Breast epithelium (tissue), 4 donors: Measurements from ENCODE around the gene IGSF6. TPM values are rescaled to one million over a fixed set of nuclear protein-coding genes. Genes with fewer than 3 reads are reported as not detected.
"Not testable (repeated sequence)": the region's sequence is repeated elsewhere in the genome, so short reads cannot be mapped to it uniquely, and the experiment has no call there.

Source experiments
- DNase-seq, 2 donors: peaks; one replicate each; pipeline ENCODE4 v3.0.0-alpha.2; 2019; ENCODE audit warnings: low spot score in 2 of 2
- H3K27ac ChIP-seq, 2 donors: fragments of 200-600 bp; sonication (generic) in 1 of 2; one replicate each; pipeline ENCODE4 v1.5.1; 2016 to 2019; ENCODE audit warnings: mild to moderate bottlenecking in 1 of 2
- H3K27me3 ChIP-seq, 2 donors: fragments of 200-600 bp; sonication (generic) in 1 of 2; one replicate each; pipeline versions ENCODE4 v1.5.1 to v1.6.0; 2017 to 2019; ENCODE audit warnings: control low read depth in 1 of 2, mild to moderate bottlenecking in 1 of 2
- H3K36me3 ChIP-seq: fragments of 200-600 bp; one replicate; pipeline ENCODE4 v1.5.1; 2019
- H3K4me1 ChIP-seq, 2 donors: fragments of 200-600 bp; sonication (generic); one replicate each; pipeline ENCODE4 v1.5.1; 2016 to 2019; ENCODE audit warnings: control low read depth in 1 of 2
- H3K4me3 ChIP-seq, 3 donors: fragments of 200-600 bp; sonication (generic); 1 replicate in 2 of 3; 2 replicates in 1 of 3; pipeline ENCODE4 v1.5.1; 2016 to 2019; ENCODE audit warnings: mild to moderate bottlenecking in 3 of 3, moderate library complexity in 2 of 3
- H3K9me3 ChIP-seq, 2 donors: fragments of 200-600 bp; sonication (generic) in 1 of 2; one replicate each; pipeline ENCODE4 v1.5.1; 2016 to 2019; ENCODE audit warnings: control low read depth in 1 of 2
- CTCF ChIP-seq, 3 donors: fragments of 450-650 bp; IDR thresholded peaks; one replicate each; pipeline ENCODE4 v1.5.1; 2016 to 2017; ENCODE audit warnings: antibody characterized with exemption in 3 of 3, mild to moderate bottlenecking in 3 of 3, moderate library complexity in 3 of 3
- POLR2A ChIP-seq: fragments of 450-650 bp; IDR thresholded peaks from one replicate; pipeline ENCODE4 v1.6.1; 2016; ENCODE audit warnings: antibody characterized with exemption, mild to moderate bottlenecking, moderate library complexity
- POLR2AphosphoS5 ChIP-seq, 3 donors: sonication (generic); formaldehyde crosslinking; IDR thresholded peaks; one replicate each; pipeline ENCODE4 v1.6.1; 2017; ENCODE audit warnings: antibody characterized with exemption in 3 of 3
- intact Hi-C: fragments of 100-400 bp; cut with DNase I; formaldehyde crosslinking; loops from one replicate; pipeline ENCODE4 v1.15.1; 2023; ENCODE audit warnings: low total_unique reads
- total RNA-seq, 3 donors: library from RNA; depleted of rRNA; stranded (reverse); fragments of >200 nt; gene quantifications; one replicate each; pipeline ENCODE4 v1.1.0, GENCODE V29; 2016

IGSF6 gene
- total RNA-seq, 3 donors from 2014 or later: 0.33 to 13.2 (median 6.7) TPM

- no peak overlapping the region for H3K4me3 ChIP-seq
- no peaks in the 10 kb centered on the region for H3K27me3 ChIP-seq
- intact Hi-C loops: no loop called here
- TF ChIP-seq POLR2A (no peak), POLR2AphosphoS5 (IDR thresholded peaks at IDR 0.05) (no peak), CTCF (IDR thresholded peaks at IDR 0.05) (no peak)
- no peaks in the 10 kb centered on the region for H3K4me1 ChIP-seq
- no peak overlapping the region for H3K27ac ChIP-seq
- H3K9me3 ChIP-seq: no peaks in the 10 kb centered on the region
- DNase-seq: no peak
- no peaks in the 10 kb centered on the region for H3K36me3 ChIP-seq
Measured at GRCh38 chr16:21641916-21642315, 10.5 kb downstream of the IGSF6 start.

- no peak for DNase-seq
- Histone ChIP-seq H3K4me1 (no peaks in the 10 kb centered on the region), H3K27ac (no peak overlapping the region), H3K27me3 (no peaks in the 10 kb centered on the region), H3K9me3 (no peaks in the 10 kb centered on the region), H3K4me3 (no peak overlapping the region), H3K36me3 (no peaks in the 10 kb centered on the region)
- TF ChIP-seq POLR2AphosphoS5 (IDR thresholded peaks at IDR 0.05) (no peak), POLR2A (no peak), CTCF (IDR thresholded peaks at IDR 0.05) (no peak)
- intact Hi-C loops: no loop called here
Measured at GRCh38 chr16:21639493-21639892, 12.9 kb downstream of the IGSF6 start.

GRCh38 chr16:21638573-21638975 is 13.8 kb downstream of the IGSF6 start:
- Histone ChIP-seq H3K4me3 (no peak overlapping the region), H3K9me3 (no peaks in the 10 kb centered on the region), H3K36me3 (no peaks in the 10 kb centered on the region), H3K27me3 (no peaks in the 10 kb centered on the region), H3K27ac (no peak overlapping the region), H3K4me1 (no peaks in the 10 kb centered on the region)
- no peak for TF ChIP-seq POLR2AphosphoS5 (IDR thresholded peaks at IDR 0.05)
- no peak for TF ChIP-seq POLR2A
- TF ChIP-seq CTCF (IDR thresholded peaks at IDR 0.05): no peak
- DNase-seq: no peak
- intact Hi-C loops: no loop called here

- H3K36me3 ChIP-seq: no peaks in the 10 kb centered on the region
- H3K4me3 ChIP-seq: no peak overlapping the region
- H3K9me3 ChIP-seq: no peaks in the 10 kb centered on the region
- intact Hi-C loops: no loop called here
- H3K4me1 ChIP-seq: no peaks in the 10 kb centered on the region
- no peak for DNase-seq
- TF ChIP-seq POLR2AphosphoS5 (IDR thresholded peaks at IDR 0.05) (no peak), POLR2A (no peak), CTCF (IDR thresholded peaks at IDR 0.05) (no peak)
- no peaks in the 10 kb centered on the region for H3K27me3 ChIP-seq
- no peak overlapping the region for H3K27ac ChIP-seq
Measured at GRCh38 chr16:21637032-21637968, 15.1 kb downstream of the IGSF6 start.

GRCh38 chr16:21635694-21636093 is 16.7 kb downstream of the IGSF6 start:
- H3K4me1 ChIP-seq, intact Hi-C loops, H3K27me3 ChIP-seq, H3K27ac ChIP-seq, DNase-seq, H3K4me3 ChIP-seq, H3K36me3 ChIP-seq, H3K9me3 ChIP-seq: not testable (repeated sequence)
